Ascending aorta (tissue), 2 donors: ENCODE measurements around the gene SH3BP1. TPM values are rescaled to one million over a fixed set of nuclear protein-coding genes. Genes with fewer than 3 reads are reported as not detected.

Source experiments
- DNase-seq, 2 donors: peaks; one replicate each; pipeline ENCODE4 v3.0.0-alpha.2; 2019; ENCODE audit warnings: low spot score in 2 of 2
- H3K27ac ChIP-seq, 2 donors: fragments of 200-600 bp; sonication (generic); one replicate each; pipeline ENCODE4 v1.5.1; 2016 to 2017; ENCODE audit warnings: mild to moderate bottlenecking in 1 of 2
- H3K27me3 ChIP-seq: fragments of 200-600 bp; sonication (generic); one replicate; pipeline ENCODE4 v1.5.1; 2017
- H3K36me3 ChIP-seq, 2 donors: fragments of 200-600 bp; sonication (generic); one replicate each; pipeline ENCODE4 v1.5.1; 2016
- H3K4me1 ChIP-seq, 2 donors: fragments of 200-600 bp; sonication (generic); one replicate each; pipeline ENCODE4 v1.5.1; 2016 to 2017; ENCODE audit warnings: mild to moderate bottlenecking in 1 of 2
- H3K4me3 ChIP-seq, 2 donors: fragments of 200-600 bp; sonication (generic); one replicate each; pipeline ENCODE4 v1.5.1; 2016 to 2017; ENCODE audit warnings: mild to moderate bottlenecking in 1 of 2
- H3K9me3 ChIP-seq, 2 donors: fragments of 200-600 bp; sonication (generic); one replicate each; pipeline ENCODE4 v1.5.1; 2016
- intact Hi-C: fragments of 100-400 bp; cut with DNase I; formaldehyde crosslinking; loops from one replicate; pipeline ENCODE4 v1.15.1; 2023
- total RNA-seq: library from RNA; depleted of rRNA; stranded (reverse); fragments of >200 nt; gene quantifications from one replicate; pipeline ENCODE4 v1.1.0, GENCODE V29; 2016
- TF ChIP-seq, protein P1 (sequence below), 3 experiments: fragments of 200-600 bp in 2 of 3; fragments of 450-650 bp in 1 of 3; sonication (generic) in 2 of 3; IDR thresholded peaks; one replicate each; pipeline ENCODE4 v1.5.1; 2016 to 2019; ENCODE audit warnings: antibody characterized with exemption in 3 of 3, mild to moderate bottlenecking in 1 of 3, moderate library complexity in 1 of 3

SH3BP1 gene
- total RNA-seq, 1 donor from 2014 or later: 33.7 TPM

DNA sequence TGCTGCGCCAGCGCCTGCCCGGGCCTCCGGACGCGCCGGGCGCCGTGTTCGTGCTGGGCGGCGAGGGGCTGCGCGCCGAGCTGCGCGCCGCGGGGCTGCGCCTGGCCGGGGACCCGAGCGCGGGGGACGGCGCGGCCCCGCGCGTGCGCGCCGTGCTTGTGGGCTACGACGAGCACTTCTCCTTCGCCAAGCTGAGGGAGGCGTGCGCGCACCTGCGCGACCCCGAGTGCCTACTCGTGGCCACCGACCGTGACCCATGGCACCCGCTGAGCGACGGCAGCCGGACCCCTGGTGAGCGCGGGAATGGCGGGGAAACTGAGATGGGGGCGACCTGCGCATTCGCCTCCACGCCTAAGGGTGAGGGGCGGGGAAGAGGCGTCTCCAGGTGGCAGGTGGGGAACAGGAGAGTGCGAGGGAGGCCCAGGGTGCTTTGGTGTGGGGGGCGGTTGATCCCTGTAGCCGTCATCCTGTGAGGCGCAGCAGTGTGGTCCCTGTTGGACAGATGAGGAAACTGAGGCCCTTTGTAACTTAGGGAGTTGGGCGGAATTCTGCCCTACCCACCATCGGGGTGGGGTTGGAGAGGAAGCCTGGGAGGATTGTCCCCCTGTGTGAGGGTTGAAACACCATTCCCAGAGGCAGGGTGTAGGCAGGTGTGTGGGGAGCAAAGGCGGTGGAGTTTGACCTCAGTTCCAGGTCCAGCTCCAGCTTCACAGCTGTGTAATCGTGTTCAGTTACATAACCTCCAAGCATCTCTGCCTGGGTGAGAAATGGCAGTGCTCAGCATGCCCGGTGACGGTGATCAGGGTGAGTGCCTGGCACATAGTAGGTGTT is 19.8 kb downstream of the SH3BP1 start:
- Histone ChIP-seq H3K9me3 (no peaks in the 10 kb centered on the region), H3K27me3 (no peaks in the 10 kb centered on the region), H3K27ac (no peak overlapping the region), H3K4me1 (peaks cover 11 to 29% of the 10 kb centered on the region in 2 donors), H3K36me3 (no peaks in the 10 kb centered on the region), H3K4me3 (peak overlapping the region; percentile 72 to 87)
- no peak for DNase-seq
- TF ChIP-seq, protein P1, sequence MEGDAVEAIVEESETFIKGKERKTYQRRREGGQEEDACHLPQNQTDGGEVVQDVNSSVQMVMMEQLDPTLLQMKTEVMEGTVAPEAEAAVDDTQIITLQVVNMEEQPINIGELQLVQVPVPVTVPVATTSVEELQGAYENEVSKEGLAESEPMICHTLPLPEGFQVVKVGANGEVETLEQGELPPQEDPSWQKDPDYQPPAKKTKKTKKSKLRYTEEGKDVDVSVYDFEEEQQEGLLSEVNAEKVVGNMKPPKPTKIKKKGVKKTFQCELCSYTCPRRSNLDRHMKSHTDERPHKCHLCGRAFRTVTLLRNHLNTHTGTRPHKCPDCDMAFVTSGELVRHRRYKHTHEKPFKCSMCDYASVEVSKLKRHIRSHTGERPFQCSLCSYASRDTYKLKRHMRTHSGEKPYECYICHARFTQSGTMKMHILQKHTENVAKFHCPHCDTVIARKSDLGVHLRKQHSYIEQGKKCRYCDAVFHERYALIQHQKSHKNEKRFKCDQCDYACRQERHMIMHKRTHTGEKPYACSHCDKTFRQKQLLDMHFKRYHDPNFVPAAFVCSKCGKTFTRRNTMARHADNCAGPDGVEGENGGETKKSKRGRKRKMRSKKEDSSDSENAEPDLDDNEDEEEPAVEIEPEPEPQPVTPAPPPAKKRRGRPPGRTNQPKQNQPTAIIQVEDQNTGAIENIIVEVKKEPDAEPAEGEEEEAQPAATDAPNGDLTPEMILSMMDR (IDR thresholded peaks at IDR 0.05): no peak
- intact Hi-C loops: no loop called here

GRCh38 chr22:37659897-37660708 is 20.6 kb downstream of the SH3BP1 start:
- DNase-seq: no peak
- TF ChIP-seq, protein P1 (IDR thresholded peaks at IDR 0.05): no peak
- peak overlapping the region; percentile 72 to 87 for H3K4me3 ChIP-seq
- no peaks in the 10 kb centered on the region for H3K9me3 ChIP-seq
- intact Hi-C loops: loop anchor here (2.0 kb wide), 1 partner anchor 21 kb away; no protein-coding TSS in a partner anchor
- H3K27ac ChIP-seq: no peak overlapping the region
- no peaks in the 10 kb centered on the region for H3K36me3 ChIP-seq
- no peaks in the 10 kb centered on the region for H3K27me3 ChIP-seq
- H3K4me1 ChIP-seq: peaks cover 11 to 29% of the 10 kb centered on the region in 2 donors

GRCh38 chr22:37660709-37661045 is 21.2 kb downstream of the SH3BP1 start:
- TF ChIP-seq, protein P1 (IDR thresholded peaks at IDR 0.05): no peak
- Histone ChIP-seq H3K27ac (peak overlapping the region; percentile 42 to 64), H3K4me1 (peaks cover 11 to 29% of the 10 kb centered on the region in 2 donors), H3K36me3 (peaks cover 3% of the 10 kb centered on the region in 2 donors), H3K27me3 (no peaks in the 10 kb centered on the region), H3K9me3 (no peaks in the 10 kb centered on the region), H3K4me3 (no peak overlapping the region)
- DNase-seq: no peak
- intact Hi-C loops: loop anchor here (2.0 kb wide), 1 partner anchor 20 kb away; no protein-coding TSS in a partner anchor

DNA sequence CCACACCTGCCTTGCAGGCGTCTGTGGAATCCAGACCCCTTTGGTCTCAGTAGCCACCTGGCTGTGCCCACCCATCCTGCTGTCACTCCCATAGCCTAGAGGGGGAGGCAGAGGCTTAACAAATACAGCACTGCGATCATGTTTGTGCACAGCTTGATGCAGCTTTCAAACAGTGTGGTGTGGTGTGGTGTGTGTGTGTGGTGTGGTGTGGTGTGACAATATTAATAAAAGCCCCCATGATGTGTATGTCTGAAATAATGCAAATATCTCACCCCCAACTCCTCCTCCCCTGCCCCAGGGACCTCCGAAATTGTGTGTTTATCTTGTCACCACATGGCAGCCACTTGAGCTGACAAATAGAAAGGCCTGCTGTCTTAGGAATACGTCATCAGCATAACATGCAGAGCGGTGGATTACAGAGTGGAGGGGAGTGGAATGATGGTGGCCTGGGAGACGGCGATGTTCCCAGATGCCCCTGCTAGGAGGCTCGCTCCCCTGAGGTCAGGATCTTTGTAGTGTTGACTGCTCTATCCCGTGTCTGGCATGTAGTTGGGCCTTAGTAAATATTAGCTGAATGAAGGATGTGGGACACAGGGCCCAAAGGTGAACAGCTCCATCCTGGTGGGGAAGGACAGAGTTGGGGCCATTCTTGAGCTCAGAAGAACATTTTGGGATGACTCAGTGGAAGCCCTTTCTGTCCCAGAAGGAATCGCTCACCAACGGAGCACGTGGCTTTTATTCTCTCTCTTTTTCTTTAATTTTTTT is 21.9 kb downstream of the SH3BP1 start:
- Histone ChIP-seq H3K27me3 (no peaks in the 10 kb centered on the region), H3K36me3 (peaks cover 8 to 10% of the 10 kb centered on the region in 2 donors), H3K4me1 (peaks cover 11 to 29% of the 10 kb centered on the region in 2 donors), H3K9me3 (no peaks in the 10 kb centered on the region), H3K27ac (peak overlapping the region; percentile 42 to 64), H3K4me3 (no peak overlapping the region)
- TF ChIP-seq, protein P1 (IDR thresholded peaks at IDR 0.05): peak; percentile 29 to 49 (median 36)
- no peak for DNase-seq
- intact Hi-C loops: loop anchor here (2.0 kb wide), 1 partner anchor 19 kb away; no protein-coding TSS in a partner anchor

- intact Hi-C loops: no loop called here
- Histone ChIP-seq H3K27me3 (no peaks in the 10 kb centered on the region), H3K27ac (peak overlapping the region; percentile 6 to 64), H3K36me3 (peaks cover 13 to 14% of the 10 kb centered on the region in 2 donors), H3K9me3 (no peaks in the 10 kb centered on the region), H3K4me1 (peaks cover 11 to 29% of the 10 kb centered on the region in 2 donors), H3K4me3 (no peak overlapping the region)
- no peak for DNase-seq
- TF ChIP-seq, protein P1 (IDR thresholded peaks at IDR 0.05): no peak
Measured at GRCh38 chr22:37662039-37662438, 22.6 kb downstream of the SH3BP1 start.
